ENCODE results near the gene H2BW2.
"Not testable (repeated sequence)": the region's sequence is repeated elsewhere in the genome, so short reads cannot be mapped to it uniquely, and the experiment has no call there.

Gene H2BW2

DNA sequence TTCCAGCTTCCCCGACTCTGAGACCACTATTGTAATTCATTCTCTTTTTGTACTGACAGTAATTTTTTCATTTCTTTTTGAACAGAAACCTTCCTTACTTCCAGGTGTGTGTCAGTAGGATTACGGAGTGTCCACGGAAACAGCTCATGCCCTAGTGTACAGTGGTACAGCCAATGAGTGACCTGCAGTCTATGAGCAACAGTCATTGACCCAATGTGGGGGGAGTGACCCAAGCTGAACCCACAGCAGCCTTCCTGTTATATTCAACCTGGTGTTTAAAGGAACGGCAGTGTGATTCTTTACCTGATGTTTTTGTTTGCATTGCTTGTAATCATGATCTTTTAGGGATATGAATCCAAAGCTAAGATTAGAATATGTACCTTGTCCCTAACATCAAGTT lies 1.2 kb downstream of the H2BW2 start:
- TF ChIP-seq, protein P1, sequence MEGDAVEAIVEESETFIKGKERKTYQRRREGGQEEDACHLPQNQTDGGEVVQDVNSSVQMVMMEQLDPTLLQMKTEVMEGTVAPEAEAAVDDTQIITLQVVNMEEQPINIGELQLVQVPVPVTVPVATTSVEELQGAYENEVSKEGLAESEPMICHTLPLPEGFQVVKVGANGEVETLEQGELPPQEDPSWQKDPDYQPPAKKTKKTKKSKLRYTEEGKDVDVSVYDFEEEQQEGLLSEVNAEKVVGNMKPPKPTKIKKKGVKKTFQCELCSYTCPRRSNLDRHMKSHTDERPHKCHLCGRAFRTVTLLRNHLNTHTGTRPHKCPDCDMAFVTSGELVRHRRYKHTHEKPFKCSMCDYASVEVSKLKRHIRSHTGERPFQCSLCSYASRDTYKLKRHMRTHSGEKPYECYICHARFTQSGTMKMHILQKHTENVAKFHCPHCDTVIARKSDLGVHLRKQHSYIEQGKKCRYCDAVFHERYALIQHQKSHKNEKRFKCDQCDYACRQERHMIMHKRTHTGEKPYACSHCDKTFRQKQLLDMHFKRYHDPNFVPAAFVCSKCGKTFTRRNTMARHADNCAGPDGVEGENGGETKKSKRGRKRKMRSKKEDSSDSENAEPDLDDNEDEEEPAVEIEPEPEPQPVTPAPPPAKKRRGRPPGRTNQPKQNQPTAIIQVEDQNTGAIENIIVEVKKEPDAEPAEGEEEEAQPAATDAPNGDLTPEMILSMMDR (IDR thresholded peaks at IDR 0.05; ENCODE audit: extremely low read depth, insufficient read depth, missing control alignments): no peak
- DNase-seq (ENCODE audit: low spot score): no peak
- in situ Hi-C loops (cut with MboI; ENCODE audit: low pct_unique_long_range_greater_than_20kb, low sequenced_read_pairs, unreplicated experiment): no loop called here

DNA sequence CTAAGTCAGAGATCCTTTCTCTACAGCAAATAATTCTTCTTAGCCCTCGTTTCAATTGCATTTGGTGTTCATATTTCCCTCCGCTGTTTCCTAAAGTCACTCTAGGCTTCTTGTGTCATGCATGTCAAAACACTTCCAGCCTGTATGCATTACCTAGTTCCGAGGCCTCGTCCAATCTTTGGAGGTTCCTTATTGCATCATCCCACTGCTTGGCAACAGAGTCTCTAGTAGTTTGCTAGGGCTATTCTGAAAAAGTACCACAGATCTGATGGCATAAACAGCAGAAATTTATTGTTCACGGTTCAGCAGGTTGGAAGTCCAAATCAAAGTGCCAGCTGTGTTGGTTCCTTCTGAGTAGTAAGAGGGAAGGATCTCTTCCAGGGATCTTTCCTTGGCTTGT lies 5.9 kb downstream of the H2BW2 start:
- TF ChIP-seq, protein P1 (IDR thresholded peaks at IDR 0.05; ENCODE audit: extremely low read depth, insufficient read depth, missing control alignments): no peak
- in situ Hi-C loops (cut with MboI; ENCODE audit: low pct_unique_long_range_greater_than_20kb, low sequenced_read_pairs, unreplicated experiment): no loop called here
- DNase-seq (ENCODE audit: low spot score): no peak

DNA sequence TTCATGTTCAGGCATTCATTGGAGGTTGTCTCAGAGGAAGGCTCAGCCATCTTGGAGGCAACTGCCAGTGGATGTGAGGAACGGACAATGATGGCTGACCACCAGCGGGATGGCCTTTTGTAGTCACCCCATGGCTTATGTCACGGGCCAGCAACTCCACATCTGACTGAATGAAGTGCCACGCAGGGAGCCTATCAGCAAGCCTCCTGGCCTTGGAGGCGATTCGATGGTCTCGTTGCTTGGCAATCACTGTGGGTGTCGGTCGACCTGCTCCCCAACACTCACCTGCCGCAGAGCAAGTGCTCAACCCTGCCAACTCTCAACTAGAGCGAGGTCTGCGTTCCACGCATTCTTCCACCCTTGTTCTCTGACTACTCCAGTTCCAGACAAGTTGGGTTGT lies 7.4 kb downstream of the H2BW2 start:
- in situ Hi-C loops (cut with MboI; ENCODE audit: low pct_unique_long_range_greater_than_20kb, low sequenced_read_pairs, unreplicated experiment): no loop called here
- TF ChIP-seq, protein P1 (IDR thresholded peaks at IDR 0.05; ENCODE audit: extremely low read depth, insufficient read depth, missing control alignments): no peak

DNA sequence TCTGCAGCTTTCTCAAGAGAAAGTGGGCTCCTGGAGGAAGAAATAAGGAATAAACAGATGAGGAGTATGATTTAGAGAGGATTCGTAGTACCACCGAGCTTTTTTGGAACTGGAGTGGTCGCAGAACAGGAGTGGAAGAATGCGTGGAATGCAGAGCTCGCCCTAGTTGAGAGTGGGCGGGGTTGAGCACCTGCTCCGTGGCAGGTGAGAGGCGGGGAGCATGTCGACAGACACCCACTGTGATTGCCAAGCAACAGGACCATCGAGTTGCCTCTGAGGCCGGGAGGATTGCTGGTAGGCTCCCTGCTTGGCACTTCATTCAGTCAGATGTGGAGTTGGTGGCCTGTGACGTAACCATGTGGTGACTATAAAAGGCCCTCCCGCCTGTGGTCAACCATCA lies 15.2 kb downstream of the H2BW2 start:
- DNase-seq (ENCODE audit: low spot score); in situ Hi-C loops (cut with MboI; ENCODE audit: low pct_unique_long_range_greater_than_20kb, low sequenced_read_pairs, unreplicated experiment): not testable (repeated sequence)

More for the DNA sequence above, 7.4 kb downstream of the H2BW2 start:
- DNase-seq (ENCODE audit: low spot score): no peak

DNA sequence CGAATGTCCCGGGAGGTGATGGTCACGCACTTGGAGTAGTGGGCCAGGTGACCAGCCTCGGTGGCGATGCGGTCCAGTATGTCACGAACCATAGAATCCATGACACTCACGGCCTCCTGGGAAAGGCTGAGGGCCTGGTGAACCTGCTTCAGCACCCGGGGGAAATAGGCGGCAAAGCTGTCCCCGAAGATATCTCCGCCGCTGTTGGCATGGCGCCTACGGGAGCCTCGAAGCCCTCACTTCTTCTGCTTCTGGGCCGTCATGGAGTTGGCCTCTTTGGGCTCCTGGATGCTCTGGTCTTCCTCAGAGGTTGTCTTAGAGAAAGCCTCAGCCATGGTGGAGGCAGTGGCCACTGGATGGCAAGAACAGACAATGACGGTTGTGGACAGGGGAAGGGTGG lies 22.9 kb downstream of the H2BW2 start:
- in situ Hi-C loops (cut with MboI; ENCODE audit: low pct_unique_long_range_greater_than_20kb, low sequenced_read_pairs, unreplicated experiment); DNase-seq (ENCODE audit: low spot score): not testable (repeated sequence)

DNA sequence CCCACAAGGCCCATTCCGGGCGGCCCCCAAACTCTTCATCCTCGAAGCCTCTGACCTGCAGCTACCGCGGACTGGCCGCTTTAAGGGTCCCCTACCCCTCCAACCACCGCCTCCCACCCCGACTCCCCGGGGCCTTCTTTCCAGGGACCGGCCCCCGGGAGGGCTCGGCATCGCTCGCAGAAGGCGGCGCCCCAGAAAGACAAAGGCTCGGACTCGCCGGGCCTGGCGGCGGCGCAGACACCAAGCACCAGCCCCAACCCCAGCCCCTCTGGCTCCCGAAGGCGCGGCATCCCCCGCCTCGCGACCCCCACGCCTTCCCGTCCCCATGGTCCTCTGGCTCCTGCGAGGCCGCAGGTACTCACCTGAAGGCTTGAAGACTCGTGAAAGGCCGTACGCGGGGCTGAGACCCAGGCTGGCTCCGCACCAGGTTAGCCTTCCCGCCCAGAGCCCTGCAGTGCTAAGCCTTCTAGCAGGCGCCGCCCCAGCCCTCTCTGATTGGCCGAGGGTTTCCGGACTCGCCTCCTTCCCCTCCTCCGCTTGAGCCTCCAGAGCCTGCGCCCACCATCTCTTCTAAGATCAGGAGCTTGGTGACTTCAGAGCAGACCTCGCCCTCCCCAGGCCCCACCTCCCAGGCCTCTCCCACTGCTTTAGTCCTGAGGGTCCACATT lies 36.2 kb downstream of the H2BW2 start, which contains the start of gene TMSB15C:
Gene TMSB15C, minus strand, starts transcription at position 459 of the 668 bp plus-strand sequence.
- DNase-seq (ENCODE audit: low spot score); in situ Hi-C loops (cut with MboI; ENCODE audit: low pct_unique_long_range_greater_than_20kb, low sequenced_read_pairs, unreplicated experiment): not testable (repeated sequence)

DNA sequence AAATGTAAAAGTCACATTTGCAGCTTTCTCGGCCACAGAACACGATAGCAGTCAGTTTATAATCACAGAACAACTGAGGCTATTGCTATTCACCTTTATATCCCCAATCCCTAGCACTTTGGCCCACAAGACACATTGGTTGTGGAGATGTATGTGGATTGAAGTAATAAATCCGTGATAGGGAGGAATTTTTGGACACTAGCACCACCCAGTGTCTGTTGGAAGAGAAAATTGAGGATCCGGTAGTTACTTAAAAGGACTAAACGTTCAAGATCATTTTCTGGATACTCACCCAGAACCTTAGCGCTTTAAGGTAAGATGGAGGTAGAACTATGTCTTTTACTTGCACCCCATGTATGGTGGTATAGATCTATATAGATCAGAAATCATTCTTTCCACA lies 38.1 kb downstream of the H2BW2 start:
- in situ Hi-C loops (cut with MboI; ENCODE audit: low pct_unique_long_range_greater_than_20kb, low sequenced_read_pairs, unreplicated experiment): not testable (repeated sequence)

DNA sequence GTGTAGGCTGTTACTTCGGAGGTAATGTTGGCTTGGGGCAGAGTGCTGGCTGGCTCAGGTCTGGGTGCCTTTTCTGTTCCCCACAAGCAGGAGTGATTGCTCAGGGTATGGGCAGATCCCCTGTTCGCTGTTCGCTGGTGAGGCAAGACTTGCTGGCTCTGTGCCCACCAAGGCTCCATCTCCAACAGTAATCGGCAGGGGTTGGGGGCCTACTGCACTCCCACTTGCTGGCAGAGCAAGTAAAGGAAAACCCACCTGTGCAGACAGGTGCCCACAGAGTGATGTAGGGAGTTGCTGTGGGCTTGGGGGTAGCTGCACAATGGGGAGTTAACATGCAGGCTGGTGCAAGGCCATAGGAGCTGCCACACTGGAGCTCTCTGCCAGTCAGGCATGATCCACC lies 44.3 kb downstream of the H2BW2 start:
- TF ChIP-seq, protein P1 (IDR thresholded peaks at IDR 0.05; ENCODE audit: extremely low read depth, insufficient read depth, missing control alignments): no peak
- in situ Hi-C loops (cut with MboI; ENCODE audit: low pct_unique_long_range_greater_than_20kb, low sequenced_read_pairs, unreplicated experiment): no loop called here
- DNase-seq (ENCODE audit: low spot score): no peak

More for the DNA sequence above, 38.1 kb downstream of the H2BW2 start:
- not testable (repeated sequence) for DNase-seq (ENCODE audit: low spot score)
